ENCODE measurements around the gene RAB35. TPM values are rescaled to one million over a fixed set of nuclear protein-coding genes. Genes with fewer than 3 reads are reported as not detected.

The RAB35 gene
- total and polyA plus RNA-seq, 2 of the 4 experiments (the other 2 are of a cell fraction) = 32.6 to 49.6 TPM

DNA sequence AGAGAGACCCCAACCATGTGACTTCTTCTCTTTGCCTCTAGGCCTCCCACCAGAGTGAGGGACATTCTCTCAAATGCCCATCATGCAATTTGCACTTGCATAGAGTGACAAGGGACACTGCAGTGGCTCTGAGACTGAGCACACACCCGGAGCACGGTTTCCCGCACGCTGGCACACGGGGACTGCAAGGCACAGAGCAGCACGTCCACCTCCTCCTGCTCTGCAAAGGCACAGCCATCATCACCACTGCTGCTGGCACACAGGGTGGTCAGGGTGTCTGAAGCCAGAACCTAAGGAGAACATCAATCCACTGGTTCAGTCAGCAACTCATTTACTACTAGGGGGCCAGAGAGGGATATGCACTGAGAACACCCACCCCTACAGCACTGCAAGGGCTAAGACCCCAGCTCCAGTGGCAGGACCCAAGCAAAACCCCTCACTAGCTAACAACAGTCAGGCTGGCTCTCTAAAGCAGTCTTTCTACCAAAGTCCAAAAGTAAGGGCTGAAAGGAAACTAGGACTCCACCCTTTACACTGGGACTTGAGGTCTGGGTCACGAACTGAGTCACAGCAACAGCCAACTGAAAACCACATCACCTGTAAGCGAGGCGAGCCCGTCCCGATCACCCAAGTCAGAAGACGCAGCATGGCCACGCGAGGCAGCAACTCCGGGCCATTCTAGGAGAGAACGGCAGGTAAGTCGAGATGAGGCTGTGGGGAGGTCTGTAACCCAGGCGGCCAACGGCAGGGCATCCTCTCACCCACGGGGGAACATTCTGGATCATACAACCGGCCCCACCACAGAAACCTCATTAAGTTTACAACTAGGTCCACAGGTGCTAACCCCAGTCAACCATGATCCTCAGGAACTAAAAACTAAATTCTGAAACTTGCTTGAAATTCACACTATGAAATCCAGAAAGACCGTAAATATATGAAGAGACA, 40.0 kb upstream of the RAB35 start:
- no peak overlapping the region for H2BK15ac ChIP-seq (ENCODE audit: low read depth, low read length)
- dilution Hi-C loops (cut with HindIII; ENCODE audit: low sequenced_read_pairs, unreplicated experiment) (no loop called here), intact Hi-C loops (cut with micrococcal nuclease) (no loop called here), in situ Hi-C loops (cut with MboI; ENCODE audit: low sequenced_read_pairs) (no loop called here)
- no peak overlapping the region for H3K9ac ChIP-seq (ENCODE audit: low read depth, low read length)
- H3K79me1 ChIP-seq (ENCODE audit: low read depth in 1 of 2, low read length in 2 of 2) = peaks cover 9 to 18% of the 10 kb centered on the region in 2 experiments; a peak in 2 of 4 replicates
- WGBS, 2 experiments (ENCODE audit: extremely low coverage in 2 of 2, insufficient read length in 1 of 2) = 97% methylated on average over 11 of the region's 22 CpGs; no CpG with 5 or more reads in 1 of the 2 experiments
- CTCF ChIA-PET = no interaction called here
- no peak for DNase-seq
- no peak overlapping the region for H3K4ac ChIP-seq (ENCODE audit: low read depth, low read length)
- no peak overlapping the region for H3K4me2 ChIP-seq (ENCODE audit: low read depth, low read length)
- no peak overlapping the region for H2BK5ac ChIP-seq (ENCODE audit: low read depth, low read length, poor library complexity, severe bottlenecking)
- no peaks in the 10 kb centered on the region for H3K4me1 ChIP-seq (ENCODE audit: control insufficient read depth, insufficient read depth, low read length)
- ATAC-seq (ENCODE audit: low read depth) = no peak
- H2AK9ac ChIP-seq (replicated peaks; ENCODE audit: low read depth, low read length, poor library complexity) = peak overlapping the region; percentile 39
- POLR2A ChIA-PET (ENCODE audit: unreplicated experiment) = no interaction called here
- no peak overlapping the region for H4K91ac ChIP-seq (ENCODE audit: insufficient read depth, low read depth, low read length)
- H3K9me3 ChIP-seq (ENCODE audit: control insufficient read depth, insufficient read depth, low read length) = no peaks in the 10 kb centered on the region
- H4K8ac ChIP-seq (ENCODE audit: low read depth in 2 of 2, low read length in 2 of 2) = no peak overlapping the region
- no peak overlapping the region for H3K14ac ChIP-seq (replicated peaks; ENCODE audit: low read depth, low read length)
- H2BK120ac ChIP-seq (ENCODE audit: low read depth, low read length) = no peak overlapping the region
- H4K20me1 ChIP-seq (ENCODE audit: insufficient read depth, low read length) = peaks cover 4% of the 10 kb centered on the region
- no peak overlapping the region for H4K5ac ChIP-seq (ENCODE audit: low read depth, low read length)
- H3K27ac ChIP-seq (ENCODE audit: insufficient read depth, low read length) = no peak overlapping the region
- H3K56ac ChIP-seq (ENCODE audit: extremely low read depth, insufficient read depth, low read length) = no peak overlapping the region
- no peak overlapping the region for H3K18ac ChIP-seq (ENCODE audit: low read depth, low read length)
- H3K27me3 ChIP-seq (ENCODE audit: control insufficient read depth, insufficient read depth, low read length) = no peaks in the 10 kb centered on the region
- no peak overlapping the region for H2BK20ac ChIP-seq (ENCODE audit: low read depth, low read length)
- no peaks in the 10 kb centered on the region for H3K9me1 ChIP-seq (ENCODE audit: insufficient read depth, low read length)
- BruUV-seq (replicated peaks) = no TSS peak
- TF ChIP-seq, protein P1, sequence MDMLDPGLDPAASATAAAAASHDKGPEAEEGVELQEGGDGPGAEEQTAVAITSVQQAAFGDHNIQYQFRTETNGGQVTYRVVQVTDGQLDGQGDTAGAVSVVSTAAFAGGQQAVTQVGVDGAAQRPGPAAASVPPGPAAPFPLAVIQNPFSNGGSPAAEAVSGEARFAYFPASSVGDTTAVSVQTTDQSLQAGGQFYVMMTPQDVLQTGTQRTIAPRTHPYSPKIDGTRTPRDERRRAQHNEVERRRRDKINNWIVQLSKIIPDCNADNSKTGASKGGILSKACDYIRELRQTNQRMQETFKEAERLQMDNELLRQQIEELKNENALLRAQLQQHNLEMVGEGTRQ (IDR thresholded peaks at IDR 0.05; ENCODE audit: low read depth, low read length) = no peak
- no peak for TF ChIP-seq NFE2L2 (IDR thresholded peaks at IDR 0.05; ENCODE audit: low read depth, low read length)
- no peak for TF ChIP-seq RCOR1 (IDR thresholded peaks at IDR 0.05; ENCODE audit: insufficient replicate concordance, low read length)
- no peak for TF ChIP-seq SMC3 (IDR thresholded peaks at IDR 0.05; ENCODE audit: low read depth, low read length)
- no peak for TF ChIP-seq CHD1 (IDR thresholded peaks at IDR 0.05; ENCODE audit: low read depth, low read length)
- TF ChIP-seq RAD21 (IDR thresholded peaks at IDR 0.05; ENCODE audit: low read length) = no peak
- TF ChIP-seq MAFK (IDR thresholded peaks at IDR 0.05; ENCODE audit: low read depth, low read length) = no peak
- no peak for TF ChIP-seq BHLHE40 (IDR thresholded peaks at IDR 0.05; ENCODE audit: low read depth, low read length)
- TF ChIP-seq CEBPB (IDR thresholded peaks at IDR 0.05; ENCODE audit: low read depth, low read length) = no peak
- TF ChIP-seq CTCF (conservative IDR thresholded peaks at IDR 0.05; ENCODE audit: low read depth, low read length) = no peak
- no peak for TF ChIP-seq MAZ (IDR thresholded peaks at IDR 0.05; ENCODE audit: borderline replicate concordance, low read depth, low read length)
- no peak overlapping the region for H3K23ac ChIP-seq (ENCODE audit: low read depth, low read length)
- H2AK5ac ChIP-seq (ENCODE audit: low read depth, low read length) = no peak overlapping the region
- H3K36me3 ChIP-seq (ENCODE audit: control insufficient read depth, insufficient read depth, low read length) = peaks cover 80% of the 10 kb centered on the region
- no peak overlapping the region for H2AFZ ChIP-seq (replicated peaks; ENCODE audit: low read length, poor library complexity)
- no peak overlapping the region for H3K4me3 ChIP-seq (ENCODE audit: insufficient read depth, low read depth, low read length)

Data from IMR-90 (cell line).